HCT116 (cell line): Measurements from ENCODE around the gene GGNBP2. TPM values are rescaled to one million over a fixed set of nuclear protein-coding genes. Genes with fewer than 3 reads are reported as not detected.

Source experiments
- ATAC-seq: fragments of 200-7000 bp; cut with Tn5 transposase; 2 replicates; pipeline ENCODE4 v1.9.1; 2020; ENCODE audit warnings: mild to moderate bottlenecking, moderate library complexity
- BruUV-seq: library from RNA; stranded (reverse); fragments of 400-500 nt; replicated peaks from 2 replicates; lab custom pipeline; 2021; lab: Mats Ljungman, UMichigan
- CTCF ChIA-PET: fragments of 300-600 bp; sonication (Branson Sonifier 250); formaldehyde crosslinking; loops from one replicate; lab custom pipeline; 2021; ENCODE audit warnings: antibody characterized with exemption; lab: Charles Lee
- POLR2A ChIA-PET: fragments of 300-600, 350-600 bp; sonication (Branson Sonifier 250); formaldehyde crosslinking; loops from one replicate; lab custom pipeline; 2021; ENCODE audit warnings: antibody characterized with exemption; lab: Charles Lee
- RAD21 ChIA-PET, 2 experiments: fragments of 300-600 bp; sonication (Branson Sonifier 250); formaldehyde crosslinking; loops; one replicate each; lab custom pipeline; 2023; ENCODE audit warnings: low total read pairs in 2 of 2; ENCODE audit not compliant: uncharacterized antibody in 2 of 2, unreplicated experiment in 2 of 2, low non-redundant PET in 1 of 2; lab: Charles Lee
- DNase-seq: peaks from one replicate; pipeline ENCODE4 v3.0.0-alpha.2; 2010; ENCODE audit warnings: low read depth, low spot score
- H2AFZ ChIP-seq: fragments of 200-600 bp; shearing (Covaris generic), sonication (generic); 2 replicates; pipeline ENCODE4 v1.6.1; 2017; ENCODE audit warnings: low read depth, mixed run types, mixed read lengths, antibody characterized with exemption, low read length; ENCODE audit not compliant: poor library complexity, severe bottlenecking
- H3K27ac ChIP-seq: 2 replicates; pipeline ENCODE4 v1.5.1; 2012; ENCODE audit warnings: low read depth, low read length
- H3K27me3 ChIP-seq: fragments of 200-600 bp; sonication (generic); 2 replicates; pipeline ENCODE4 v1.6.1; 2016; ENCODE audit warnings: mixed run types, low read length, mixed read lengths; ENCODE audit not compliant: insufficient read depth
- H3K36me3 ChIP-seq, 2 experiments: fragments of 200-500 bp in 1 of 2; fragments of 200-600 bp in 1 of 2; sonication (Bioruptor generic) in 1 of 2; sonication (generic) in 1 of 2; 2 replicates each; pipeline versions ENCODE4 v1.5.1 to v1.6.1; 2014 to 2016; ENCODE audit warnings: low read length in 2 of 2, inconsistent platforms in 1 of 2, mixed read lengths in 1 of 2, mixed run types in 1 of 2; ENCODE audit not compliant: insufficient read depth in 2 of 2, control insufficient read depth in 1 of 2
- H3K4me1 ChIP-seq, 2 experiments: fragments of 200-600 bp in 1 of 2; sonication (generic) in 1 of 2; 2 replicates each; pipeline versions ENCODE4 v1.5.1 to v1.6.1; 2012 to 2017; ENCODE audit warnings: low read length in 2 of 2, inconsistent platforms in 1 of 2, mild to moderate bottlenecking in 1 of 2, mixed read lengths in 1 of 2, mixed run types in 1 of 2, moderate library complexity in 1 of 2; ENCODE audit not compliant: insufficient read depth in 2 of 2, control insufficient read depth in 1 of 2
- H3K4me2 ChIP-seq: fragments of 200-600 bp; sonication (generic); 2 replicates; pipeline ENCODE4 v1.6.1; 2017; ENCODE audit warnings: mixed run types, low read length, mixed read lengths
- H3K4me3 ChIP-seq, 2 experiments: fragments of 200-600 bp in 1 of 2; sonication (generic) in 1 of 2; replicated peaks in 1 of 2; 2 replicates each; pipeline ENCODE4 v1.5.1; 2011 to 2016; ENCODE audit warnings: low read length in 2 of 2, control low read depth in 1 of 2, low read depth in 1 of 2, mild to moderate bottlenecking in 1 of 2, mixed read lengths in 1 of 2, mixed run types in 1 of 2
- H3K79me2 ChIP-seq: fragments of 200-600 bp; sonication (generic); 2 replicates; pipeline ENCODE4 v1.6.1; 2017; ENCODE audit warnings: mild to moderate bottlenecking, mixed run types, low read length, moderate library complexity, mixed read lengths; ENCODE audit not compliant: insufficient read depth
- H3K9ac ChIP-seq: fragments of 200-600 bp; sonication (generic); 2 replicates; pipeline ENCODE4 v1.6.1; 2016; ENCODE audit warnings: low read length, mixed read lengths
- H3K9me2 ChIP-seq: fragments of 200-600 bp; sonication (generic), shearing (Covaris generic); 2 replicates; pipeline ENCODE4 v1.6.1; 2017; ENCODE audit warnings: mixed run types, mild to moderate bottlenecking, moderate library complexity; ENCODE audit not compliant: insufficient read depth
- H3K9me3 ChIP-seq, 2 experiments: fragments of 200-500 bp in 1 of 2; fragments of 200-600 bp in 1 of 2; sonication (Bioruptor generic) in 1 of 2; sonication (generic) in 1 of 2; 2 replicates each; pipeline ENCODE4 v1.6.1; 2014 to 2017; ENCODE audit warnings: low read length in 2 of 2, mixed read lengths in 2 of 2, inconsistent platforms in 1 of 2, low read depth in 1 of 2, mild to moderate bottlenecking in 1 of 2, mixed run types in 1 of 2, moderate library complexity in 1 of 2; ENCODE audit not compliant: control insufficient read depth in 1 of 2, insufficient read depth in 1 of 2
- H4K20me1 ChIP-seq: fragments of 200-600 bp; sonication (generic), shearing (Covaris generic); 2 replicates; pipeline ENCODE4 v1.6.1; 2017; ENCODE audit warnings: mixed run types, mild to moderate bottlenecking, moderate library complexity; ENCODE audit not compliant: insufficient read depth
- CEBPB ChIP-seq: IDR thresholded peaks from 2 replicates; pipeline ENCODE4 v1.6.1; 2012; ENCODE audit warnings: low read depth
- CTCF ChIP-seq, 3 experiments: fragments of 200-600 bp in 1 of 3; sonication (generic) in 1 of 3; IDR thresholded peaks in 2 of 3; conservative IDR thresholded peaks in 1 of 3; 2 replicates each; pipeline ENCODE4 v1.5.1; 2012 to 2017; ENCODE audit warnings: low read depth in 2 of 3, low read length in 2 of 3, antibody characterized with exemption in 1 of 3, borderline replicate concordance in 1 of 3, control low read depth in 1 of 3, mild to moderate bottlenecking in 1 of 3, mixed read lengths in 1 of 3, mixed run types in 1 of 3, moderate library complexity in 1 of 3; ENCODE audit not compliant: insufficient read depth in 1 of 3
- EZH2 ChIP-seq: fragments of 200-600 bp; sonication (generic); IDR thresholded peaks from 2 replicates; pipeline ENCODE4 v1.6.1; 2017; ENCODE audit warnings: antibody characterized with exemption, mixed run types
- MAX ChIP-seq: IDR thresholded peaks from 2 replicates; pipeline ENCODE4 v1.6.1; 2012
- POLR2A ChIP-seq: IDR thresholded peaks from 2 replicates; pipeline ENCODE4 v1.7.0; 2011; ENCODE audit warnings: borderline replicate concordance; ENCODE audit not compliant: insufficient read depth, insufficient read length; ENCODE audit errors: extremely low read depth
- POLR2AphosphoS5 ChIP-seq: IDR thresholded peaks from 2 replicates; pipeline ENCODE4 v1.6.1; 2011; ENCODE audit warnings: mild to moderate bottlenecking, low read depth, low read length, moderate library complexity
- RAD21 ChIP-seq: IDR thresholded peaks from 2 replicates; pipeline ENCODE4 v1.6.1; 2012; ENCODE audit warnings: low read depth, mild to moderate bottlenecking
- SIN3A ChIP-seq: IDR thresholded peaks from 2 replicates; pipeline ENCODE4 v1.6.1; 2012; ENCODE audit warnings: low read depth
- SP1 ChIP-seq: IDR thresholded peaks from 2 replicates; pipeline ENCODE4 v1.6.1; 2012; ENCODE audit warnings: low read depth
- YY1 ChIP-seq: IDR thresholded peaks from 2 replicates; pipeline ENCODE4 v1.6.1; 2011; ENCODE audit warnings: low read length, low read depth, moderate library complexity, mild to moderate bottlenecking; ENCODE audit not compliant: insufficient replicate concordance; ENCODE audit errors: extremely low read depth
- ZBTB33 ChIP-seq: IDR thresholded peaks from 2 replicates; pipeline ENCODE4 v1.6.1; 2011; ENCODE audit warnings: mild to moderate bottlenecking, low read length, moderate library complexity; ENCODE audit not compliant: insufficient replicate concordance; ENCODE audit errors: extremely low read depth
- intact Hi-C: fragments of 100-400 bp; cut with micrococcal nuclease; formaldehyde crosslinking; loops from 2 replicates; pipeline ENCODE4 v1.10.0; 2022
- total RNA-seq: library from RNA; stranded (reverse); gene quantifications from one replicate; pipeline ENCODE4 v1.2.1, GENCODE V29; 2021; ENCODE audit not compliant: unreplicated experiment

The GGNBP2 gene
- total RNA-seq, 1 experiment from 2014 or later: 58.2 TPM

- Histone ChIP-seq H3K9me3 (no peaks in the 10 kb centered on the region), H3K36me3 (peaks cover 0 to 14% of the 10 kb centered on the region in 2 experiments; a peak in 2 of 4 replicates), H3K4me3 (no peak overlapping the region), H3K4me2 (no peak overlapping the region), H3K27me3 (no peaks in the 10 kb centered on the region), H3K27ac (no peak overlapping the region), H3K9ac (no peak overlapping the region), H3K79me2 (peaks cover 33% of the 10 kb centered on the region), H2AFZ (no peak overlapping the region), H4K20me1 (no peaks in the 10 kb centered on the region), H3K9me2 (no peaks in the 10 kb centered on the region), H3K4me1 (peaks cover 12 to 27% of the 10 kb centered on the region in 2 experiments)
- TF ChIP-seq POLR2AphosphoS5: no peak
- TF ChIP-seq ZBTB33: no peak
- no peak for TF ChIP-seq SP1
- TF ChIP-seq POLR2A: no peak
- no peak for TF ChIP-seq SIN3A
- TF ChIP-seq MAX: no peak
- no peak for TF ChIP-seq CEBPB
- no peak for TF ChIP-seq RAD21
- TF ChIP-seq YY1: no peak
- TF ChIP-seq EZH2: no peak
- TF ChIP-seq CTCF (IDR thresholded peaks at IDR 0.05 in 2 of 3, conservative IDR thresholded peaks at IDR 0.05 in 1 of 3; ENCODE audit: borderline replicate concordance in 1 of 3, insufficient read depth in 1 of 3, low read depth in 2 of 3, low read length in 2 of 3): no peak
- DNase-seq (no peak), ATAC-seq (no peak)
- ChIA-PET POLR2A (no interaction called here), CTCF (no interaction called here), RAD21 (no interaction called here)
- intact Hi-C loops: no loop called here
- no TSS peak for BruUV-seq
These were observed 52.5 kb downstream of the GGNBP2 start for GRCh38 chr17:36597226-36597625.
